HepG2 (cell line): ENCODE measurements around the gene PLIN5. TPM values are rescaled to one million over a fixed set of nuclear protein-coding genes. Genes with fewer than 3 reads are reported as not detected.

Source experiments
- AKNA ChIP-seq: sonication (generic); formaldehyde crosslinking; IDR thresholded peaks from 2 replicates; pipeline ENCODE4 v1.4.0; 2020; ENCODE audit warnings: missing genetic modification reagents, borderline replicate concordance
- ATF1 ChIP-seq: IDR thresholded peaks from 2 replicates; pipeline ENCODE4 v1.6.1; 2016; ENCODE audit warnings: mild to moderate bottlenecking, control low read depth
- ATF5 ChIP-seq: sonication (generic); formaldehyde crosslinking; IDR thresholded peaks from 2 replicates; pipeline ENCODE4 v1.4.0; 2020; ENCODE audit warnings: mild to moderate bottlenecking, low read depth, missing genetic modification reagents
- FOXM1 ChIP-seq: sonication (generic); formaldehyde crosslinking; IDR thresholded peaks from 2 replicates; pipeline ENCODE4 v1.5.0; 2020; ENCODE audit warnings: missing genetic modification reagents
- HMGA1 ChIP-seq: sonication (generic); formaldehyde crosslinking; conservative IDR thresholded peaks from 2 replicates; pipeline ENCODE4 v1.4.0; 2020; ENCODE audit warnings: missing genetic modification reagents
- MED13 ChIP-seq: sonication (generic); formaldehyde crosslinking; IDR thresholded peaks from 2 replicates; pipeline ENCODE4 v1.5.0; 2020; ENCODE audit warnings: missing genetic modification reagents
- MYC ChIP-seq: sonication (generic); formaldehyde crosslinking; IDR thresholded peaks from 2 replicates; pipeline ENCODE4 v1.9.0; 2021; ENCODE audit warnings: missing genetic modification reagents, borderline replicate concordance
- NCOR1 ChIP-seq: fragments of 200-600 bp; sonication (generic); IDR thresholded peaks from 2 replicates; pipeline ENCODE4 v1.7.0; 2017; ENCODE audit warnings: antibody characterized with exemption, low read length, borderline replicate concordance
- NFE2L2 ChIP-seq: fragments of 150-350 bp; IDR thresholded peaks from 2 replicates; pipeline ENCODE4 v1.6.1; 2014; ENCODE audit warnings: low read length
- NFKBIZ ChIP-seq: IDR thresholded peaks from 2 replicates; pipeline ENCODE4 v1.6.1; 2018; ENCODE audit warnings: missing genetic modification reagents, missing compliant biosample characterization
- RAD51 ChIP-seq: fragments of 450-650 bp; IDR thresholded peaks from 2 replicates; pipeline ENCODE4 v1.6.1; 2016; ENCODE audit warnings: borderline replicate concordance
- RARA ChIP-seq: IDR thresholded peaks from 2 replicates; pipeline ENCODE4 v1.6.1; 2016; ENCODE audit warnings: missing genetic modification reagents, missing compliant biosample characterization
- SMC3 ChIP-seq: IDR thresholded peaks from 2 replicates; pipeline ENCODE4 v1.6.1; 2011; ENCODE audit warnings: low read length, improper control_type of control experiment
- TAF15 ChIP-seq: fragments of 200-400 bp; formaldehyde crosslinking; IDR thresholded peaks from one replicate; pipeline ENCODE4 v1.6.1; 2018; ENCODE audit warnings: mild to moderate bottlenecking, low read depth, low read length; ENCODE audit not compliant: poor library complexity, severe bottlenecking
- YEATS4 ChIP-seq: sonication (generic); formaldehyde crosslinking; IDR thresholded peaks from 2 replicates; pipeline ENCODE4 v1.4.0; 2020; ENCODE audit warnings: missing genetic modification reagents, borderline replicate concordance
- ZBTB10 ChIP-seq: sonication (generic); formaldehyde crosslinking; IDR thresholded peaks from 2 replicates; pipeline ENCODE4 v1.4.0; 2020; ENCODE audit warnings: missing genetic modification reagents, borderline replicate concordance
- ZFP41 ChIP-seq: sonication (generic); formaldehyde crosslinking; IDR thresholded peaks from 2 replicates; pipeline ENCODE4 v1.4.0; 2020; ENCODE audit warnings: mild to moderate bottlenecking, missing genetic modification reagents, borderline replicate concordance
- ZNF282 ChIP-seq: fragments of 450-650 bp; IDR thresholded peaks from 2 replicates; pipeline ENCODE4 v1.6.1; 2018; ENCODE audit not compliant: partially characterized antibody
- ZNF598 ChIP-seq: sonication (generic); formaldehyde crosslinking; IDR thresholded peaks from 2 replicates; pipeline ENCODE4 v1.5.1; 2020; ENCODE audit warnings: mild to moderate bottlenecking, missing genetic modification reagents, borderline replicate concordance
- ZNF720 ChIP-seq: sonication (generic); formaldehyde crosslinking; IDR thresholded peaks from 2 replicates; pipeline ENCODE4 v1.4.0; 2020; ENCODE audit warnings: missing genetic modification reagents
- ZNF766 ChIP-seq: sonication (generic); formaldehyde crosslinking; IDR thresholded peaks from 2 replicates; pipeline ENCODE4 v1.5.0; 2020; ENCODE audit warnings: missing genetic modification reagents, borderline replicate concordance
- ZNF775 ChIP-seq: sonication (generic); formaldehyde crosslinking; IDR thresholded peaks from 2 replicates; pipeline ENCODE4 v1.4.0; 2020; ENCODE audit warnings: missing genetic modification reagents, mild to moderate bottlenecking, moderate library complexity, borderline replicate concordance
- ZNF879 ChIP-seq: sonication (generic); formaldehyde crosslinking; IDR thresholded peaks from 2 replicates; pipeline ENCODE4 v1.8.1; 2023; ENCODE audit warnings: missing genetic modification reagents
- polyA plus RNA-seq, 8 experiments: library from polyadenylated mRNA; depleted of rRNA in 3 of 8; stranded (reverse) in 7 of 8; unstranded in 1 of 8; fragments of >200 nt; fragmentation: Illumina TruSeq in 4 of 8; extraction: Trizol in 4 of 8; gene quantifications; 2 replicates each; pipeline versions ENCODE4 v1.2.1 to v1.2.3, GENCODE V29; 2011 to 2016; ENCODE audit warnings: low read depth in 4 of 8, missing spikeins in 1 of 8, mixed read lengths in 1 of 8; ENCODE audit not compliant: insufficient read depth in 1 of 8
- total RNA-seq, 5 experiments: library from RNA; depleted of rRNA; stranded (reverse); fragments of >200 nt; fragmentation: Illumina TruSeq; extraction: Trizol; gene quantifications; 2 replicates each; pipeline ENCODE4 v1.2.3, GENCODE V29; 2016; ENCODE audit warnings: low read depth in 1 of 5

Gene PLIN5
- total and polyA plus RNA-seq, 2 of the 13 experiments (the other 11 are each of a cell fraction or from before 2014, with no cell fraction given), result 1.8 to 4.8 TPM

GRCh38 chr19:4521170-4521887, 13.7 kb downstream of the PLIN5 start (continued):
- TF ChIP-seq AKNA (CRISPR knock-in tag), result no peak
- peak; percentile 84 for TF ChIP-seq RARA (CRISPR knock-in tag)
- TF ChIP-seq ATF5 (CRISPR knock-in tag), result no peak
- TF ChIP-seq ZNF775 (CRISPR knock-in tag), result no peak
- no peak; the same call in 1 of the 2 replicates for TF ChIP-seq NFKBIZ
- no peak for TF ChIP-seq FOXM1 (CRISPR knock-in tag)
- peak; percentile 23; the same call in 1 of the 2 replicates for TF ChIP-seq YEATS4 (CRISPR knock-in tag)
- no peak for TF ChIP-seq MED13 (CRISPR knock-in tag)
- TF ChIP-seq RAD51, result no peak
- no peak for TF ChIP-seq ZNF598 (CRISPR knock-in tag)
- no peak for TF ChIP-seq TAF15
- TF ChIP-seq ZNF282, result no peak
- TF ChIP-seq ZNF720 (CRISPR knock-in tag), result no peak
- no peak for TF ChIP-seq ZNF766 (CRISPR knock-in tag)
- peak; percentile 49; the same call in 1 of the 2 replicates for TF ChIP-seq NCOR1
- TF ChIP-seq NFE2L2, result no peak
- no peak for TF ChIP-seq SMC3
- TF ChIP-seq ZNF879 (CRISPR knock-in tag), result no peak
- TF ChIP-seq HMGA1 (CRISPR knock-in tag), result no peak
- peak; percentile 50; the same call in 1 of the 2 replicates for TF ChIP-seq MYC (CRISPR knock-in tag)
- TF ChIP-seq ZBTB10 (CRISPR knock-in tag), result no peak
- no peak for TF ChIP-seq ZFP41
- no peak for TF ChIP-seq ATF1 (CRISPR knock-in tag)
